Measurements from ENCODE around the gene ERG. TPM values are rescaled to one million over a fixed set of nuclear protein-coding genes. Genes with fewer than 3 reads are reported as not detected.

The ERG gene
- total and polyA plus RNA-seq, 12 donors: 9.5 to 30.5 (median 16.0) TPM

DNA sequence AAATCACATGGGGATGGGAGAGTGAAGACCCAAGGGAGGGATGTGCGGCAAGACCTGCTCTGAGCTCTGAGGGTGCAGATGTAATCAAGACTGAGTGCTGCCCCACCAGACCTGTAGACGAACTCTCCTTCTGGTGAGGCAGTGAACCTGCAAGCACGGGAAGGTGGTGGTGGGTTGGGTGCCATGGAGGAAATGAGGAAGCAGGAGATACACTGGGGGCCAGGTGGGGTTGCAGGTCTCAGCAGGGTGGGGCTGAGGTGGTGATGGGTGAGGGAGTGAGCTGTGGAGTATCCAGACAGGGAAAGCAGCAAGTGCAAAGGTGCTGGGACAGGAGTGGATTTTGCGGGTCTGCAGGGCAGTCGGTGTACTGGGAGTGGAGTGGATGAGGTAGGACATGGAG lies 139.2 kb downstream of the ERG start:
- Histone ChIP-seq H3K36me3 (no peaks in the 10 kb centered on the region), H3K4me3 (no peak overlapping the region), H3K27ac (no peak overlapping the region), H3K9me3 (peaks cover 0 to 3% (median 0%) of the 10 kb centered on the region in 11 donors), H3K27me3 (peaks cover 0 to 5% (median 3%) of the 10 kb centered on the region in 7 donors), H3K4me1 (peaks cover 0 to 5% (median 0%) of the 10 kb centered on the region in 9 donors)
- no peak for DNase-seq
- TF ChIP-seq, protein P1, sequence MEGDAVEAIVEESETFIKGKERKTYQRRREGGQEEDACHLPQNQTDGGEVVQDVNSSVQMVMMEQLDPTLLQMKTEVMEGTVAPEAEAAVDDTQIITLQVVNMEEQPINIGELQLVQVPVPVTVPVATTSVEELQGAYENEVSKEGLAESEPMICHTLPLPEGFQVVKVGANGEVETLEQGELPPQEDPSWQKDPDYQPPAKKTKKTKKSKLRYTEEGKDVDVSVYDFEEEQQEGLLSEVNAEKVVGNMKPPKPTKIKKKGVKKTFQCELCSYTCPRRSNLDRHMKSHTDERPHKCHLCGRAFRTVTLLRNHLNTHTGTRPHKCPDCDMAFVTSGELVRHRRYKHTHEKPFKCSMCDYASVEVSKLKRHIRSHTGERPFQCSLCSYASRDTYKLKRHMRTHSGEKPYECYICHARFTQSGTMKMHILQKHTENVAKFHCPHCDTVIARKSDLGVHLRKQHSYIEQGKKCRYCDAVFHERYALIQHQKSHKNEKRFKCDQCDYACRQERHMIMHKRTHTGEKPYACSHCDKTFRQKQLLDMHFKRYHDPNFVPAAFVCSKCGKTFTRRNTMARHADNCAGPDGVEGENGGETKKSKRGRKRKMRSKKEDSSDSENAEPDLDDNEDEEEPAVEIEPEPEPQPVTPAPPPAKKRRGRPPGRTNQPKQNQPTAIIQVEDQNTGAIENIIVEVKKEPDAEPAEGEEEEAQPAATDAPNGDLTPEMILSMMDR (IDR thresholded peaks at IDR 0.05): no peak
- ATAC-seq: no peak
- WGBS, 2 donors: 88 to 96% methylated on average over 5 of the region's 5 CpGs
- intact Hi-C loops (cut with DNase I): loop anchor here in 9 of 10 donors (5.0 to 10.0 kb wide), 7 partner anchors 187 to 684 kb away; no protein-coding TSS in a partner anchor

DNA sequence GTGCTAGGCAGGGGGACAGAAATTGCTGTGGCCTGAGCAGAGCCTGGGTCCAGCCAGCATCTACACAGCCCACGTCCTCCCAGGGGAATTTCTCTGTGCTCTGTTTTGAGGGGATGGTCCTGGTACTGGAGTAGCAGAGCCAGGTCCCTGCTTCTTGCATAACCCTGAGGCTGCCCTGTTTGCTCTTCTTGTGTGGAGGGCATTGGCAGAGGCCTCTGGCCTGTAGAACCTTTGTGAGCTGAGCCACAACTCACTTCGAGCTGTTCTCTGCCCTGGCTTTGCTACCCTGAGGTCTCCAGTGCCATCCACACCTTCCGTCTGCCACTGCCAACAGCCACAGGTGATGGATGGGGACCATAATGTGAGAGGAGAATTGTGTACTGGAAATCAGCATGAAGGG lies 139.6 kb downstream of the ERG start:
- TF ChIP-seq, protein P1 (IDR thresholded peaks at IDR 0.05): no peak
- H3K36me3 ChIP-seq: no peaks in the 10 kb centered on the region
- ATAC-seq: no peak
- peaks cover 0 to 5% (median 0%) of the 10 kb centered on the region in 9 donors for H3K4me1 ChIP-seq
- intact Hi-C loops (cut with DNase I): loop anchor here in 9 of 10 donors (5.0 to 10.0 kb wide), 7 partner anchors 186 to 684 kb away; no protein-coding TSS in a partner anchor
- no peak overlapping the region for H3K4me3 ChIP-seq
- no peak for DNase-seq
- peaks cover 0 to 3% (median 0%) of the 10 kb centered on the region in 11 donors for H3K9me3 ChIP-seq
- H3K27ac ChIP-seq: no peak overlapping the region
- 84 to 87% methylated on average over 3 of the region's 3 CpGs for WGBS, 2 donors
- H3K27me3 ChIP-seq: peaks cover 0 to 5% (median 3%) of the 10 kb centered on the region in 7 donors

DNA sequence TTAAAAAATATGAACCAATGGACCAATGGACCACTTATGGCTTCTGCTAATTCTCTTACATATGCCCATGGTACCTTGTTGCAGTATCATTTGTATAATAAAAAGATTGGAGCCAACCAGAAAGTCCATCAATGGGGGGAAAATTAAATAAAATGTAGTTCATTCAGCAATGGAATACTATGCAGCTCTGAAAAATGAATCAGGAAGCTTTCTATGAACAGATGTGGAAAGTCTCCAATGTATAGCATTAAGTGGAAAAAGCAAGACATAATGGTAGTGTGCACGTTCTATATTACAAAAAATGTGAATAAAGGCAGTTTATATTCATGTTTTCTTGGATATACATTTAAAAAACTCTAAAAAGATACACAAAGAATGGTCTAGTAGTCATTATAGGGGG lies 140.2 kb downstream of the ERG start:
- ATAC-seq (no peak), DNase-seq (no peak)
- 77 to 83% methylated on average over 1 of the region's 1 CpG for WGBS, 2 donors
- Histone ChIP-seq H3K27me3 (peaks cover 0 to 5% (median 3%) of the 10 kb centered on the region in 7 donors), H3K4me1 (peaks cover 0 to 5% (median 0%) of the 10 kb centered on the region in 9 donors), H3K36me3 (no peaks in the 10 kb centered on the region), H3K27ac (no peak overlapping the region), H3K9me3 (peaks cover 0 to 3% (median 0%) of the 10 kb centered on the region in 11 donors), H3K4me3 (no peak overlapping the region)
- intact Hi-C loops (cut with DNase I): loop anchor here in 9 of 10 donors (5.0 to 10.0 kb wide), 7 partner anchors 186 to 683 kb away; no protein-coding TSS in a partner anchor
- TF ChIP-seq, protein P1 (IDR thresholded peaks at IDR 0.05): no peak

DNA sequence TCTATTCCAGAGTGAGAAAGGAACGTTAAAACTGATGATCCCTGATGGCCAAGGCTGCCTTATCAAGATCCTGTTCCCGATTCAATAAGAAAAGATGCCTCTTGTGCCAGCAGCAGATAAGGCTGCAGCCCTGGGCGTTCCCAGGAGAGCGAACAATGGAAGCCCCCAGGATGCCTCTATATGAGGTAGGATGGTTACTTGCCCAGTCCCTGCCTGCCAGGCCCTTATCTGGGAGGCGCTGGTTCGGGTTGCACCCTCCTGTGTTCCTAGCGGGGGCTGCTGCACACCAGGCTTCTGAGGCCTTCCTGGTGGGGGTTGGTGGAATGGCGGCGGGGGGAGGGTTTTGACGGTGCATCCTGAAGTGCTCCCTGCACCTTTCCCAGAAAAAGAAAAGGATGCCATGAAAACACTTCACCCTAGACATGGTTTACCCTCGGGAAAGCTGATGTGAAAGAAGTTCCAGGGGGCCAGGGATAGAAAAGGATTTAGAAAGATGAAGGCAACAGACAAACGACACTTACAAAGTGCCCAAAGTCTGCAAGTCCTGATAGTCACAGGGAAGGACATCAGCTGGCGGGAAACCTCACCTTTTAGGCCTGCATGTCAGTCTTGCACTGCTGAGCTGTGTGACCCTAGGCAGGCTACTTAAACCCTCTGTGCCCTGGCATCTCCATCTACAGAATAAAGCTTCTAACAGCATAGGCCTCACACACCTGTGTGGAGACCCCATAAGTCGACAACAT lies 141.2 kb downstream of the ERG start:
- H3K27me3 ChIP-seq: peaks cover 0 to 11% (median 3%) of the 10 kb centered on the region in 7 donors
- TF ChIP-seq, protein P1 (IDR thresholded peaks at IDR 0.05): no peak
- peaks cover 0 to 12% (median 2%) of the 10 kb centered on the region in 9 donors for H3K4me1 ChIP-seq
- ATAC-seq: no peak
- 79 to 82% methylated on average over 14 of the region's 14 CpGs for WGBS, 2 donors
- no peak for DNase-seq
- H3K36me3 ChIP-seq: no peaks in the 10 kb centered on the region
- H3K4me3 ChIP-seq: no peak overlapping the region
- intact Hi-C loops (cut with DNase I): loop anchor here in 9 of 10 donors (1.0 to 10.0 kb wide), 11 partner anchors 138 to 682 kb away; no protein-coding TSS in a partner anchor
- H3K27ac ChIP-seq: no peak overlapping the region
- peaks cover 0 to 3% (median 0%) of the 10 kb centered on the region in 11 donors for H3K9me3 ChIP-seq

Measured in heart right ventricle (tissue), 16 donors.